Vagina (tissue), 2 donors: ENCODE data around the gene ARHGEF4. TPM values are rescaled to one million over a fixed set of nuclear protein-coding genes. Genes with fewer than 3 reads are reported as not detected.

ENCODE experiments used
- DNase-seq, 2 donors: peaks; one replicate each; pipeline ENCODE4 v3.0.0-alpha.2; 2017; ENCODE audit errors: extremely low spot score in 2 of 2
- H3K27ac ChIP-seq: fragments of 200-600 bp; sonication (generic); one replicate; pipeline ENCODE4 v1.5.1; 2019
- H3K27me3 ChIP-seq: fragments of 200-600 bp; sonication (generic); one replicate; pipeline ENCODE4 v1.5.1; 2019
- H3K36me3 ChIP-seq, 2 donors: fragments of 200-600 bp; sonication (generic); one replicate each; pipeline ENCODE4 v1.5.1; 2017 to 2019
- H3K4me1 ChIP-seq: fragments of 200-600 bp; sonication (generic); one replicate; pipeline ENCODE4 v1.5.1; 2019
- H3K4me3 ChIP-seq, 2 donors: fragments of 200-600 bp; sonication (generic); 1 replicate in 1 of 2; 2 replicates in 1 of 2; pipeline ENCODE4 v1.5.1; 2016 to 2019
- H3K9me3 ChIP-seq: fragments of 200-600 bp; sonication (generic); one replicate; pipeline ENCODE4 v1.5.1; 2019
- POLR2A ChIP-seq, 2 donors: fragments of 450-650 bp; IDR thresholded peaks; one replicate each; pipeline ENCODE4 v1.6.1; 2017; ENCODE audit warnings: antibody characterized with exemption in 2 of 2, mild to moderate bottlenecking in 2 of 2, moderate library complexity in 2 of 2
- POLR2AphosphoS5 ChIP-seq, 2 donors: sonication (generic); formaldehyde crosslinking; IDR thresholded peaks; one replicate each; pipeline ENCODE4 v1.9.0; 2017; ENCODE audit warnings: antibody characterized with exemption in 2 of 2, mild to moderate bottlenecking in 2 of 2, low read depth in 1 of 2; ENCODE audit not compliant: insufficient read depth in 1 of 2
- intact Hi-C: fragments of 100-400 bp; cut with DNase I; formaldehyde crosslinking; loops from one replicate; pipeline ENCODE4 v1.15.1; 2023
- total RNA-seq: library from RNA; depleted of rRNA; stranded (reverse); fragments of >200 nt; gene quantifications from one replicate; pipeline ENCODE4 v1.2.3, GENCODE V29; 2016
- TF ChIP-seq, protein P1 (sequence below), 3 experiments: fragments of 450-650 bp in 2 of 3; fragments of 200-600 bp in 1 of 3; sonication (generic) in 1 of 3; IDR thresholded peaks; one replicate each; pipeline ENCODE4 v1.5.1; 2017 to 2019; ENCODE audit warnings: antibody characterized with exemption in 3 of 3, mild to moderate bottlenecking in 2 of 3, moderate library complexity in 2 of 3

Gene ARHGEF4
- total RNA-seq, 1 donor from 2014 or later, result 116 TPM

- DNase-seq, result no peak
- no peaks in the 10 kb centered on the region for H3K4me1 ChIP-seq
- TF ChIP-seq POLR2AphosphoS5 (IDR thresholded peaks at IDR 0.05; ENCODE audit: insufficient read depth in 1 of 2, low read depth in 1 of 2), result no peak
- TF ChIP-seq, protein P1, sequence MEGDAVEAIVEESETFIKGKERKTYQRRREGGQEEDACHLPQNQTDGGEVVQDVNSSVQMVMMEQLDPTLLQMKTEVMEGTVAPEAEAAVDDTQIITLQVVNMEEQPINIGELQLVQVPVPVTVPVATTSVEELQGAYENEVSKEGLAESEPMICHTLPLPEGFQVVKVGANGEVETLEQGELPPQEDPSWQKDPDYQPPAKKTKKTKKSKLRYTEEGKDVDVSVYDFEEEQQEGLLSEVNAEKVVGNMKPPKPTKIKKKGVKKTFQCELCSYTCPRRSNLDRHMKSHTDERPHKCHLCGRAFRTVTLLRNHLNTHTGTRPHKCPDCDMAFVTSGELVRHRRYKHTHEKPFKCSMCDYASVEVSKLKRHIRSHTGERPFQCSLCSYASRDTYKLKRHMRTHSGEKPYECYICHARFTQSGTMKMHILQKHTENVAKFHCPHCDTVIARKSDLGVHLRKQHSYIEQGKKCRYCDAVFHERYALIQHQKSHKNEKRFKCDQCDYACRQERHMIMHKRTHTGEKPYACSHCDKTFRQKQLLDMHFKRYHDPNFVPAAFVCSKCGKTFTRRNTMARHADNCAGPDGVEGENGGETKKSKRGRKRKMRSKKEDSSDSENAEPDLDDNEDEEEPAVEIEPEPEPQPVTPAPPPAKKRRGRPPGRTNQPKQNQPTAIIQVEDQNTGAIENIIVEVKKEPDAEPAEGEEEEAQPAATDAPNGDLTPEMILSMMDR (IDR thresholded peaks at IDR 0.05), result no peak
- no peak for TF ChIP-seq POLR2A (IDR thresholded peaks at IDR 0.05)
- no peaks in the 10 kb centered on the region for H3K36me3 ChIP-seq
- intact Hi-C loops, result no loop called here
- no peak overlapping the region for H3K27ac ChIP-seq
- H3K9me3 ChIP-seq, result no peaks in the 10 kb centered on the region
- H3K27me3 ChIP-seq, result no peaks in the 10 kb centered on the region
- no peak overlapping the region for H3K4me3 ChIP-seq
These were observed 50.9 kb downstream of the ARHGEF4 start for GRCh38 chr2:130887643-130888042.

DNA sequence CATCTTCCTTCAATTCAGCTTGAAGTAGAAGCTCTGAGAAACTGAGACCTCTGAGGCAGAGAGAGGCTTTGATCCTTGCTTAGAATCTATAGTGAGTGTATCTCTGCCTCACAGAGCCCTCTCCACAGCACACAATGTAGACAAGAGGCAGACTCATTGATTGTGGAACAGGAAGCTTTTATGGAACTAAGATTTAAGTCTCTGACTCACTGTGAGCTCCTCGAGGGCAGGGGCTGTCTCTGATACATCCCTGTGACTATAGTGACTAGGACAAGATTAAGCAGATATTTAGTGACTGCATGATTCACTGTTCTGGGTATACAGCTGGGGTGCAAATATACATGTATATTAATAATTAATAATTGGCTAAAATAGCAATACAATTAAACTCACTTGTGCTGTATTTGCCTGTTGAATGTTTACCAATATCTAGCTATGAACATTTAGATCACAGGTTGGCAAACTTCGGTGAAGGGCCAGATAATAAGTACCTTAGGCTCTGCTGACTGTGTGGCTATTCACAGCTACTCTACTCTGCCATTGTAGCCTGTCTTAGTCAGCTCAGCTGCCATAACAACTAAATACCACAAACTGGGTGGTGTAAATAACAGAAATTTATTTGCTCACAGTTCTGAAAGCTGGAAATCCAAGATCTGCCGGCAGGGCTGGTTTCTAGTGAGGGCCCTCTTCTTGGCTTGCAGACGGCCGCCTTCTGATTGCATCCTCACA, 54.4 kb downstream of the ARHGEF4 start:
- Histone ChIP-seq H3K9me3 (no peaks in the 10 kb centered on the region), H3K27ac (no peak overlapping the region), H3K36me3 (no peaks in the 10 kb centered on the region), H3K27me3 (no peaks in the 10 kb centered on the region), H3K4me3 (no peak overlapping the region), H3K4me1 (no peaks in the 10 kb centered on the region)
- no peak for DNase-seq
- intact Hi-C loops, result no loop called here
- TF ChIP-seq, protein P1 (IDR thresholded peaks at IDR 0.05), result no peak
- TF ChIP-seq POLR2A (IDR thresholded peaks at IDR 0.05), result no peak
- no peak for TF ChIP-seq POLR2AphosphoS5 (IDR thresholded peaks at IDR 0.05; ENCODE audit: insufficient read depth in 1 of 2, low read depth in 1 of 2)

GRCh38 chr2:130891966-130892365, 55.3 kb downstream of the ARHGEF4 start:
- no peaks in the 10 kb centered on the region for H3K9me3 ChIP-seq
- intact Hi-C loops, result no loop called here
- H3K27me3 ChIP-seq, result no peaks in the 10 kb centered on the region
- no peak overlapping the region for H3K27ac ChIP-seq
- TF ChIP-seq POLR2A (IDR thresholded peaks at IDR 0.05), result no peak
- TF ChIP-seq, protein P1 (IDR thresholded peaks at IDR 0.05), result no peak
- no peak for TF ChIP-seq POLR2AphosphoS5 (IDR thresholded peaks at IDR 0.05; ENCODE audit: insufficient read depth in 1 of 2, low read depth in 1 of 2)
- no peaks in the 10 kb centered on the region for H3K36me3 ChIP-seq
- H3K4me3 ChIP-seq, result no peak overlapping the region
- H3K4me1 ChIP-seq, result no peaks in the 10 kb centered on the region
- no peak for DNase-seq

DNA sequence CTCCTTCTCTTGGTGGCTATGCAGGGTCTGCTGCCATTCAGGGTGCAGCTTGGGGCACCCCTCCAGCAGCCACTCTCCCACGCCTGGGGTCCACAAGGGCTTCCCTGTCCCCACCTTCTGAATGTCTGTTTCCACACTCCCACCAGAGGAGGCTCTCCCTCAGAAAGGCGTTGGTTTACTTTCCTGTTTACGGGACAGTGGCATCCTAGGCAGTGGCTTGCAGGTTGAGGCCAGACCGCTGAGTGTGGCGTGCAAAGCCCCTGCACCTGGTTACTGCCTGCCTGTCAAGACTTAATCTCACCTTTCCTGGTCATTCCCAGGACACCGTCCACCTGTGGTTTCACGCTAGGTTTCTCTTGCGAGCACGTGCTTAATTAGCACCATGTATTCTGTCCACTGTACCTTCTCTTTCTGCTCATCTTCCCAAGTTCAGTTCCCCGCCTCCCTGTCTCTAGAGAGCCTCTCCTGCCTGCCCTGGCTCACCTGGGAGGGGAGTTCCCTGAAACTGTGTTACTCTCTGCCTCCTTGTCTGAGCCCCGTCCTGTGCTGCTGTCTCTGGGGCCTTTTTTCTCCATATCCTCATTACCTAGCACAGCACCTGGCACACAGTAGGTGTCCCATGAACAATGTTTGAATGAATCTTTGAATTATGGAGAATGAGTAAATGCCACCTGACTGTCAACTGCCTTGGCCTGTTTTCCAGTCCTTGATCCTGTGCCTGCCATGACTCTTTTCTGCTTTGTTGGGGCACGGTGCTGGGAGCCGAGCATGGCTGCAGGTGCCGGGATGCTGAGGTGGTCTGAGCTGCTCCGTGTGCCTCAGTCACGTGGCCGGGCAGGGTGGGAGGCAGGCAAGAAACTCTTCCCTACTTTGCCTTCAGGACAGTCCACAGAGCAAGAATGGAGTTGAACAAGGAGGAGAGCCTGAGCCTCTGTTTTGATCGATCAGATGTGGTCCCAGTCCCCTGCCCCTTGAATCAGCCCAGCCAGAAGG, 56.4 kb downstream of the ARHGEF4 start:
- H3K4me1 ChIP-seq, result no peaks in the 10 kb centered on the region
- TF ChIP-seq, protein P1 (IDR thresholded peaks at IDR 0.05), result no peak
- TF ChIP-seq POLR2A (IDR thresholded peaks at IDR 0.05) (no peak), POLR2AphosphoS5 (IDR thresholded peaks at IDR 0.05; ENCODE audit: insufficient read depth in 1 of 2, low read depth in 1 of 2) (no peak)
- H3K36me3 ChIP-seq, result no peaks in the 10 kb centered on the region
- intact Hi-C loops, result no loop called here
- H3K9me3 ChIP-seq, result no peaks in the 10 kb centered on the region
- H3K27ac ChIP-seq, result no peak overlapping the region
- H3K4me3 ChIP-seq, result no peak overlapping the region
- no peaks in the 10 kb centered on the region for H3K27me3 ChIP-seq
- no peak for DNase-seq
